ENCODE measurements around the gene CAMK1D.
A peak's percentile ranks its signal among the peaks of the same experiment; 100 is the strongest.

Gene CAMK1D

GRCh38 chr10:12564173-12564572, 214.8 kb downstream of the CAMK1D start:
- ATAC-seq = peak; percentile 66
- TF ChIP-seq, protein P1, sequence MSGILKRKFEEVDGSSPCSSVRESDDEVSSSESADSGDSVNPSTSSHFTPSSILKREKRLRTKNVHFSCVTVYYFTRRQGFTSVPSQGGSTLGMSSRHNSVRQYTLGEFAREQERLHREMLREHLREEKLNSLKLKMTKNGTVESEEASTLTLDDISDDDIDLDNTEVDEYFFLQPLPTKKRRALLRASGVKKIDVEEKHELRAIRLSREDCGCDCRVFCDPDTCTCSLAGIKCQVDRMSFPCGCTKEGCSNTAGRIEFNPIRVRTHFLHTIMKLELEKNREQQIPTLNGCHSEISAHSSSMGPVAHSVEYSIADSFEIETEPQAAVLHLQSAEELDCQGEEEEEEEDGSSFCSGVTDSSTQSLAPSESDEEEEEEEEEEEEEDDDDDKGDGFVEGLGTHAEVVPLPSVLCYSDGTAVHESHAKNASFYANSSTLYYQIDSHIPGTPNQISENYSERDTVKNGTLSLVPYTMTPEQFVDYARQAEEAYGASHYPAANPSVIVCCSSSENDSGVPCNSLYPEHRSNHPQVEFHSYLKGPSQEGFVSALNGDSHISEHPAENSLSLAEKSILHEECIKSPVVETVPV (CRISPR knock-in tag; IDR thresholded peaks at IDR 0.05) = no peak
- TF ChIP-seq, protein P2, sequence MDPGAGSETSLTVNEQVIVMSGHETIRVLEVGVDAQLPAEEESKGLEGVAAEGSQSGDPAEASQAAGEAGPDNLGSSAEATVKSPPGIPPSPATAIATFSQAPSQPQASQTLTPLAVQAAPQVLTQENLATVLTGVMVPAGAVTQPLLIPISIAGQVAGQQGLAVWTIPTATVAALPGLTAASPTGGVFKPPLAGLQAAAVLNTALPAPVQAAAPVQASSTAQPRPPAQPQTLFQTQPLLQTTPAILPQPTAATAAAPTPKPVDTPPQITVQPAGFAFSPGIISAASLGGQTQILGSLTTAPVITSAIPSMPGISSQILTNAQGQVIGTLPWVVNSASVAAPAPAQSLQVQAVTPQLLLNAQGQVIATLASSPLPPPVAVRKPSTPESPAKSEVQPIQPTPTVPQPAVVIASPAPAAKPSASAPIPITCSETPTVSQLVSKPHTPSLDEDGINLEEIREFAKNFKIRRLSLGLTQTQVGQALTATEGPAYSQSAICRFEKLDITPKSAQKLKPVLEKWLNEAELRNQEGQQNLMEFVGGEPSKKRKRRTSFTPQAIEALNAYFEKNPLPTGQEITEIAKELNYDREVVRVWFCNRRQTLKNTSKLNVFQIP (CRISPR knock-in tag; IDR thresholded peaks at IDR 0.05; ENCODE audit: borderline replicate concordance, low read depth) = no peak
- TF ChIP-seq ISL1 (CRISPR knock-in tag; IDR thresholded peaks at IDR 0.05) (peak; percentile 65), ZFP30 (CRISPR knock-in tag; IDR thresholded peaks at IDR 0.05) (no peak), BACH2 (CRISPR knock-in tag; IDR thresholded peaks at IDR 0.05; ENCODE audit: borderline replicate concordance) (no peak), ZC3H10 (CRISPR knock-in tag; IDR thresholded peaks at IDR 0.05) (no peak), TCF4 (CRISPR knock-in tag; IDR thresholded peaks at IDR 0.05; ENCODE audit: borderline replicate concordance) (no peak)

DNA sequence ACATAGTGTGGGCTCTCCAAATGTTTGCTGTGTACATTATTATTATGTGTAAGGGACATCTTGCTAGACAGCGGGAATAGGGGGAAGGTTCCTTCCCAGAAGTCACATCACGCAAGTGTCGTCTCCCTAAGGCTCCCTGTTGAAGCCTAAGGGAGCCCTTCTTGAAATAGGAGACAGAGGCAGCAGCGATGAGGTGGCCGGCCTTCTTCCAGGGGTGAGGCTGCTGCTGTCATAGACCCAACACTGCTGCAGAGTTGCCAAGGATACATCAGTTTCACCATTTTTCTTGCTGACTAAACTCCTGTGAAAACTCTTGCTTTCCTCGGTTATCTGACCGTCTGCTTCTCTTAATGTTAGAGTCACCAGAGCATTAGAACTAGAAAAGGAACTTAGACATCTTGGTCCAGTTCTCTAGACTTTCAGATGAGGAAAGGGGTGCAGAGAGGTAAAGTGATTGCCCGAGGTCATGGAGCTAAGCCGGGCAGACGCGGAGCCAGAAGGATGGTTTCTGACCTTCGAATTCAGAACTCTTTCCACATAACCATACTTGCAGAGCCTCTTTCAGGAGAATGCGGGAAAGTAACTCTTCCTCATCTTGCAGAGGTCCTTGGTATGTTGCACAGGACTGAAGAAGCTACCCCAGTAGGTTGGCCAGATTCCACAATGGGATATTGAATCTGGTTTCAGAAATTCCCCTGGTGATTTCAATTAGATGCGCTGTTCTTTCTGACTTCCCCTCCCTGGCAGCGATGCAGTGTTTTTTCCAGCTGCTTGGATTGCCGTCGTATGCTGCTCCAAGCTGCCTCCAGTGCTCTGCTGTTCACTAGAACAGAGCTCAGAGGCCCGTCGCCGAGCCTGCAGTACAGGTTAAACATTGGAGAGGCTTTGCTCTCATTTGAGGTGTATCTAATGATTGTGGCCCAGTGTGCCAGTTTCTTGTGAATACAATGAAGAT, 217.1 kb downstream of the CAMK1D start:
- no peak for TF ChIP-seq GLIS3 (CRISPR knock-in tag; IDR thresholded peaks at IDR 0.05)
- TF ChIP-seq ZC3H10 (CRISPR knock-in tag; IDR thresholded peaks at IDR 0.05) = no peak
- no peak for TF ChIP-seq PPARA (CRISPR knock-in tag; IDR thresholded peaks at IDR 0.05; ENCODE audit: borderline replicate concordance)
- no peak for TF ChIP-seq BACH2 (CRISPR knock-in tag; IDR thresholded peaks at IDR 0.05; ENCODE audit: borderline replicate concordance)
- TF ChIP-seq, protein P1 (CRISPR knock-in tag; IDR thresholded peaks at IDR 0.05) = no peak
- no peak for TF ChIP-seq ARNTL (CRISPR knock-in tag; IDR thresholded peaks at IDR 0.05; ENCODE audit: borderline replicate concordance, low read depth)
- TF ChIP-seq ZNF8 (CRISPR knock-in tag; IDR thresholded peaks at IDR 0.05) = no peak
- no peak for TF ChIP-seq TOX (CRISPR knock-in tag; IDR thresholded peaks at IDR 0.05; ENCODE audit: borderline replicate concordance)
- TF ChIP-seq SNAI2 (CRISPR knock-in tag; IDR thresholded peaks at IDR 0.05) = no peak
- no peak for TF ChIP-seq ZNF565 (CRISPR knock-in tag; conservative IDR thresholded peaks at IDR 0.05; ENCODE audit: low read depth)
- TF ChIP-seq TCF4 (CRISPR knock-in tag; IDR thresholded peaks at IDR 0.05; ENCODE audit: borderline replicate concordance) = no peak
- TF ChIP-seq, protein P3, sequence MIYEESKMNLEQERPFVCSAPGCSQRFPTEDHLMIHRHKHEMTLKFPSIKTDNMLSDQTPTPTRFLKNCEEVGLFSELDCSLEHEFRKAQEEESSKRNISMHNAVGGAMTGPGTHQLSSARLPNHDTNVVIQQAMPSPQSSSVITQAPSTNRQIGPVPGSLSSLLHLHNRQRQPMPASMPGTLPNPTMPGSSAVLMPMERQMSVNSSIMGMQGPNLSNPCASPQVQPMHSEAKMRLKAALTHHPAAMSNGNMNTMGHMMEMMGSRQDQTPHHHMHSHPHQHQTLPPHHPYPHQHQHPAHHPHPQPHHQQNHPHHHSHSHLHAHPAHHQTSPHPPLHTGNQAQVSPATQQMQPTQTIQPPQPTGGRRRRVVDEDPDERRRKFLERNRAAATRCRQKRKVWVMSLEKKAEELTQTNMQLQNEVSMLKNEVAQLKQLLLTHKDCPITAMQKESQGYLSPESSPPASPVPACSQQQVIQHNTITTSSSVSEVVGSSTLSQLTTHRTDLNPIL (CRISPR knock-in tag; IDR thresholded peaks at IDR 0.05; ENCODE audit: low read depth) = no peak
- no peak for TF ChIP-seq ESRRG (CRISPR knock-in tag; IDR thresholded peaks at IDR 0.05)
- no peak for TF ChIP-seq OSR1 (CRISPR knock-in tag; IDR thresholded peaks at IDR 0.05)
- TF ChIP-seq RARB (CRISPR knock-in tag; IDR thresholded peaks at IDR 0.05) = no peak
- no peak for TF ChIP-seq ZNF70 (CRISPR knock-in tag; IDR thresholded peaks at IDR 0.05)
- TF ChIP-seq CSDC2 (CRISPR knock-in tag; IDR thresholded peaks at IDR 0.05) = no peak
- no peak for TF ChIP-seq ISL1 (CRISPR knock-in tag; IDR thresholded peaks at IDR 0.05)
- TF ChIP-seq ZFP30 (CRISPR knock-in tag; IDR thresholded peaks at IDR 0.05) = no peak
- ATAC-seq = no peak

DNA sequence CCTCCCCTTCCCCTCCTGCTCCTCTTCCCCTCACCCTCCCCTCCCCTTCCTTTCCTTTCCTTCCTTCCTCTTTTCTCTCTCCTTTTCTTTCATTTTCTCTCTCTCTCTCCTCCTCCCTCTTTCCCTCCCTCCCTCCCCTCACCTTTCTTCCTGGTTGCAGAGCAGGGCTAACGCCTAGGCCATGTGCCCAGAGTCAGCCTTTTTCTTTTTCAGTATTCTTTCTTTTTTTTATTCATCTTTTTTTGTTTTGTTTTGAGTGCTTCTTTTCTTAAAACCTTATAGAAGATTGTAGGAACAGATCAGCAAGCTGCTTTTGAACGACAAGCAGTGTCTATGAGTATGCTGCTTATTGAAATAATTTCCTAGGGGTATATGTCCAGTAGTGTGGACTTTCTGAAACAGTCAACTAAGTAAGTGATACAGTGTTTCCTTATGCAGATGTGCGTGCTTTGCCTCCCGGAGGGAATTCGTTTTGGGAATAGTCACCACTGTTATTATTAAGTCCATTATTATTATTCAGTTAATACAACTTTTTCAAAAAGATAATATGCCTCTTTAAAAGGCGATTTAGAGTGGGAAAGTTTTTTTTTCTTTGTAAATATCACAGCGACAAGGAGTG, 219.2 kb downstream of the CAMK1D start:
- TF ChIP-seq TCF4 (CRISPR knock-in tag; IDR thresholded peaks at IDR 0.05; ENCODE audit: borderline replicate concordance) = no peak
- TF ChIP-seq, protein P1 (CRISPR knock-in tag; IDR thresholded peaks at IDR 0.05) = no peak
- TF ChIP-seq PPARA (CRISPR knock-in tag; IDR thresholded peaks at IDR 0.05; ENCODE audit: borderline replicate concordance) = no peak
- no peak for TF ChIP-seq CSDC2 (CRISPR knock-in tag; IDR thresholded peaks at IDR 0.05)
- TF ChIP-seq, protein P4, sequence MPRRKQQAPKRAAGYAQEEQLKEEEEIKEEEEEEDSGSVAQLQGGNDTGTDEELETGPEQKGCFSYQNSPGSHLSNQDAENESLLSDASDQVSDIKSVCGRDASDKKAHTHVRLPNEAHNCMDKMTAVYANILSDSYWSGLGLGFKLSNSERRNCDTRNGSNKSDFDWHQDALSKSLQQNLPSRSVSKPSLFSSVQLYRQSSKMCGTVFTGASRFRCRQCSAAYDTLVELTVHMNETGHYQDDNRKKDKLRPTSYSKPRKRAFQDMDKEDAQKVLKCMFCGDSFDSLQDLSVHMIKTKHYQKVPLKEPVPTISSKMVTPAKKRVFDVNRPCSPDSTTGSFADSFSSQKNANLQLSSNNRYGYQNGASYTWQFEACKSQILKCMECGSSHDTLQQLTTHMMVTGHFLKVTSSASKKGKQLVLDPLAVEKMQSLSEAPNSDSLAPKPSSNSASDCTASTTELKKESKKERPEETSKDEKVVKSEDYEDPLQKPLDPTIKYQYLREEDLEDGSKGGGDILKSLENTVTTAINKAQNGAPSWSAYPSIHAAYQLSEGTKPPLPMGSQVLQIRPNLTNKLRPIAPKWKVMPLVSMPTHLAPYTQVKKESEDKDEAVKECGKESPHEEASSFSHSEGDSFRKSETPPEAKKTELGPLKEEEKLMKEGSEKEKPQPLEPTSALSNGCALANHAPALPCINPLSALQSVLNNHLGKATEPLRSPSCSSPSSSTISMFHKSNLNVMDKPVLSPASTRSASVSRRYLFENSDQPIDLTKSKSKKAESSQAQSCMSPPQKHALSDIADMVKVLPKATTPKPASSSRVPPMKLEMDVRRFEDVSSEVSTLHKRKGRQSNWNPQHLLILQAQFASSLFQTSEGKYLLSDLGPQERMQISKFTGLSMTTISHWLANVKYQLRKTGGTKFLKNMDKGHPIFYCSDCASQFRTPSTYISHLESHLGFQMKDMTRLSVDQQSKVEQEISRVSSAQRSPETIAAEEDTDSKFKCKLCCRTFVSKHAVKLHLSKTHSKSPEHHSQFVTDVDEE (CRISPR knock-in tag; IDR thresholded peaks at IDR 0.05) = no peak
- TF ChIP-seq ZC3H10 (CRISPR knock-in tag; IDR thresholded peaks at IDR 0.05) = no peak

More for the DNA sequence above, 219.2 kb downstream of the CAMK1D start:
- ATAC-seq = no peak

Data from SK-N-SH treated with all-trans-retinoic acid at 6 μM for 48 hours (cell line).